Measurements from ENCODE around the gene CHRM2.
A peak's percentile ranks its signal among the peaks of the same experiment; 100 is the strongest.

- TF ChIP-seq POLR2A (IDR thresholded peaks at IDR 0.05; ENCODE audit: control extremely low read depth in 1 of 2, low read depth in 2 of 2, low read length in 2 of 2) (no peak), MAX (IDR thresholded peaks at IDR 0.05) (no peak), POLR2AphosphoS5 (IDR thresholded peaks at IDR 0.05; ENCODE audit: low read depth, low read length) (no peak), RAD21 (IDR thresholded peaks at IDR 0.05 in 1 of 2, conservative IDR thresholded peaks at IDR 0.05 in 1 of 2; ENCODE audit: low read depth in 2 of 2, low read length in 2 of 2) (peak; percentile 55 to 59), CTCF (IDR thresholded peaks at IDR 0.05; ENCODE audit: control extremely low read depth in 1 of 3, insufficient read depth in 1 of 3, low read depth in 1 of 3, low read length in 3 of 3) (peak in 2 of 3 experiments; percentile 43 to 60; a peak in 3 of 4 replicates), EZH2 (IDR thresholded peaks at IDR 0.05; ENCODE audit: low read depth, low read length, severe bottlenecking) (no peak), BRCA1 (IDR thresholded peaks at IDR 0.05; ENCODE audit: low read depth, low read length) (no peak)
These were observed 6.1 kb downstream of the CHRM2 start for GRCh38 chr7:136874393-136875032.

Data from H1 (cell line).